ENCODE results near the gene DDAH1.

DNA sequence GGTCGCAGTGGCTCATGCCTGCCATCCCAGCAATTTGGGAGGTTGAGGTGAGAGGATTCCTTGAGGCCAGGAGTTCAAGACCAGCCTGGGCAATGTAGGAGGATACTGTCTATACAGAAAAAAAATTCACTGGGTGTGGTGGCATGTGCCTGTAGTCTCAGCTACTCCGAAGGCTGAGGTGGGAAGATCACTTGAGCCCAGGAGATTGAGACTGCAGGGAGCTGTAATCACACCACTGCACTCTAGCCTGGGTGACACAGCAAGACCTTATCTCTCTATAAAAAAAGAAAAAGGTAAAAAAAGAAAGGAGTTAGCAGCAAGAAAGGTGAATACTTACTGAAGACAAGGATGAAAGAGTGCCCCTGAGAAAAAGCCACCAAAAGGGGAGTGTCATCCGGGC is 164.8 kb downstream of the DDAH1 start:
- TF ChIP-seq EP300 (IDR thresholded peaks at IDR 0.05), result no peak
- TF ChIP-seq, protein P1, sequence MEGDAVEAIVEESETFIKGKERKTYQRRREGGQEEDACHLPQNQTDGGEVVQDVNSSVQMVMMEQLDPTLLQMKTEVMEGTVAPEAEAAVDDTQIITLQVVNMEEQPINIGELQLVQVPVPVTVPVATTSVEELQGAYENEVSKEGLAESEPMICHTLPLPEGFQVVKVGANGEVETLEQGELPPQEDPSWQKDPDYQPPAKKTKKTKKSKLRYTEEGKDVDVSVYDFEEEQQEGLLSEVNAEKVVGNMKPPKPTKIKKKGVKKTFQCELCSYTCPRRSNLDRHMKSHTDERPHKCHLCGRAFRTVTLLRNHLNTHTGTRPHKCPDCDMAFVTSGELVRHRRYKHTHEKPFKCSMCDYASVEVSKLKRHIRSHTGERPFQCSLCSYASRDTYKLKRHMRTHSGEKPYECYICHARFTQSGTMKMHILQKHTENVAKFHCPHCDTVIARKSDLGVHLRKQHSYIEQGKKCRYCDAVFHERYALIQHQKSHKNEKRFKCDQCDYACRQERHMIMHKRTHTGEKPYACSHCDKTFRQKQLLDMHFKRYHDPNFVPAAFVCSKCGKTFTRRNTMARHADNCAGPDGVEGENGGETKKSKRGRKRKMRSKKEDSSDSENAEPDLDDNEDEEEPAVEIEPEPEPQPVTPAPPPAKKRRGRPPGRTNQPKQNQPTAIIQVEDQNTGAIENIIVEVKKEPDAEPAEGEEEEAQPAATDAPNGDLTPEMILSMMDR (IDR thresholded peaks at IDR 0.05), result no peak

Measured in ovary (tissue), 3 donors.